HCT116 (cell line): ENCODE measurements around the gene ZNF438. TPM values are rescaled to one million over a fixed set of nuclear protein-coding genes. Genes with fewer than 3 reads are reported as not detected.

Experiments
- ATAC-seq: fragments of 200-7000 bp; cut with Tn5 transposase; 2 replicates; pipeline ENCODE4 v1.9.1; 2020; ENCODE audit warnings: mild to moderate bottlenecking, moderate library complexity
- BruUV-seq: library from RNA; stranded (reverse); fragments of 400-500 nt; replicated peaks from 2 replicates; lab custom pipeline; 2021; lab: Mats Ljungman, UMichigan
- CTCF ChIA-PET: fragments of 300-600 bp; sonication (Branson Sonifier 250); formaldehyde crosslinking; loops from one replicate; lab custom pipeline; 2021; ENCODE audit warnings: antibody characterized with exemption; lab: Charles Lee
- POLR2A ChIA-PET: fragments of 300-600, 350-600 bp; sonication (Branson Sonifier 250); formaldehyde crosslinking; loops from one replicate; lab custom pipeline; 2021; ENCODE audit warnings: antibody characterized with exemption; lab: Charles Lee
- RAD21 ChIA-PET, 2 experiments: fragments of 300-600 bp; sonication (Branson Sonifier 250); formaldehyde crosslinking; loops; one replicate each; lab custom pipeline; 2023; ENCODE audit warnings: low total read pairs in 2 of 2; ENCODE audit not compliant: uncharacterized antibody in 2 of 2, unreplicated experiment in 2 of 2, low non-redundant PET in 1 of 2; lab: Charles Lee
- DNase-seq: peaks from one replicate; pipeline ENCODE4 v3.0.0-alpha.2; 2010; ENCODE audit warnings: low read depth, low spot score
- H2AFZ ChIP-seq: fragments of 200-600 bp; shearing (Covaris generic), sonication (generic); 2 replicates; pipeline ENCODE4 v1.6.1; 2017; ENCODE audit warnings: low read depth, mixed run types, mixed read lengths, antibody characterized with exemption, low read length; ENCODE audit not compliant: poor library complexity, severe bottlenecking
- H3K27ac ChIP-seq: 2 replicates; pipeline ENCODE4 v1.5.1; 2012; ENCODE audit warnings: low read depth, low read length
- H3K27me3 ChIP-seq: fragments of 200-600 bp; sonication (generic); 2 replicates; pipeline ENCODE4 v1.6.1; 2016; ENCODE audit warnings: mixed run types, low read length, mixed read lengths; ENCODE audit not compliant: insufficient read depth
- H3K36me3 ChIP-seq, 2 experiments: fragments of 200-500 bp in 1 of 2; fragments of 200-600 bp in 1 of 2; sonication (Bioruptor generic) in 1 of 2; sonication (generic) in 1 of 2; 2 replicates each; pipeline versions ENCODE4 v1.5.1 to v1.6.1; 2014 to 2016; ENCODE audit warnings: low read length in 2 of 2, inconsistent platforms in 1 of 2, mixed read lengths in 1 of 2, mixed run types in 1 of 2; ENCODE audit not compliant: insufficient read depth in 2 of 2, control insufficient read depth in 1 of 2
- H3K4me1 ChIP-seq, 2 experiments: fragments of 200-600 bp in 1 of 2; sonication (generic) in 1 of 2; 2 replicates each; pipeline versions ENCODE4 v1.5.1 to v1.6.1; 2012 to 2017; ENCODE audit warnings: low read length in 2 of 2, inconsistent platforms in 1 of 2, mild to moderate bottlenecking in 1 of 2, mixed read lengths in 1 of 2, mixed run types in 1 of 2, moderate library complexity in 1 of 2; ENCODE audit not compliant: insufficient read depth in 2 of 2, control insufficient read depth in 1 of 2
- H3K4me2 ChIP-seq: fragments of 200-600 bp; sonication (generic); 2 replicates; pipeline ENCODE4 v1.6.1; 2017; ENCODE audit warnings: mixed run types, low read length, mixed read lengths
- H3K4me3 ChIP-seq, 2 experiments: fragments of 200-600 bp in 1 of 2; sonication (generic) in 1 of 2; replicated peaks in 1 of 2; 2 replicates each; pipeline ENCODE4 v1.5.1; 2011 to 2016; ENCODE audit warnings: low read length in 2 of 2, control low read depth in 1 of 2, low read depth in 1 of 2, mild to moderate bottlenecking in 1 of 2, mixed read lengths in 1 of 2, mixed run types in 1 of 2
- H3K79me2 ChIP-seq: fragments of 200-600 bp; sonication (generic); 2 replicates; pipeline ENCODE4 v1.6.1; 2017; ENCODE audit warnings: mild to moderate bottlenecking, mixed run types, low read length, moderate library complexity, mixed read lengths; ENCODE audit not compliant: insufficient read depth
- H3K9ac ChIP-seq: fragments of 200-600 bp; sonication (generic); 2 replicates; pipeline ENCODE4 v1.6.1; 2016; ENCODE audit warnings: low read length, mixed read lengths
- H3K9me2 ChIP-seq: fragments of 200-600 bp; sonication (generic), shearing (Covaris generic); 2 replicates; pipeline ENCODE4 v1.6.1; 2017; ENCODE audit warnings: mixed run types, mild to moderate bottlenecking, moderate library complexity; ENCODE audit not compliant: insufficient read depth
- H3K9me3 ChIP-seq, 2 experiments: fragments of 200-500 bp in 1 of 2; fragments of 200-600 bp in 1 of 2; sonication (Bioruptor generic) in 1 of 2; sonication (generic) in 1 of 2; 2 replicates each; pipeline ENCODE4 v1.6.1; 2014 to 2017; ENCODE audit warnings: low read length in 2 of 2, mixed read lengths in 2 of 2, inconsistent platforms in 1 of 2, low read depth in 1 of 2, mild to moderate bottlenecking in 1 of 2, mixed run types in 1 of 2, moderate library complexity in 1 of 2; ENCODE audit not compliant: control insufficient read depth in 1 of 2, insufficient read depth in 1 of 2
- H4K20me1 ChIP-seq: fragments of 200-600 bp; sonication (generic), shearing (Covaris generic); 2 replicates; pipeline ENCODE4 v1.6.1; 2017; ENCODE audit warnings: mixed run types, mild to moderate bottlenecking, moderate library complexity; ENCODE audit not compliant: insufficient read depth
- ATF3 ChIP-seq: IDR thresholded peaks from 2 replicates; pipeline ENCODE4 v1.6.1; 2012
- CBX3 ChIP-seq: IDR thresholded peaks from 2 replicates; pipeline ENCODE4 v1.6.1; 2012; ENCODE audit warnings: low read depth
- EGR1 ChIP-seq: IDR thresholded peaks from 2 replicates; pipeline ENCODE4 v1.6.1; 2012; ENCODE audit warnings: low read depth
- ELF1 ChIP-seq: IDR thresholded peaks from 2 replicates; pipeline ENCODE4 v1.6.1; 2012; ENCODE audit warnings: low read depth, borderline replicate concordance
- EZH2 ChIP-seq: fragments of 200-600 bp; sonication (generic); IDR thresholded peaks from 2 replicates; pipeline ENCODE4 v1.6.1; 2017; ENCODE audit warnings: antibody characterized with exemption, mixed run types
- EZH2phosphoT487 ChIP-seq: fragments of 200-600 bp; IDR thresholded peaks from 2 replicates; pipeline ENCODE4 v1.6.1; 2018; ENCODE audit warnings: antibody characterized with exemption, borderline replicate concordance
- FOSL1 ChIP-seq: IDR thresholded peaks from 2 replicates; pipeline ENCODE4 v1.6.1; 2012; ENCODE audit warnings: low read depth
- JUND ChIP-seq: IDR thresholded peaks from 2 replicates; pipeline ENCODE4 v1.6.1; 2012
- MAX ChIP-seq: IDR thresholded peaks from 2 replicates; pipeline ENCODE4 v1.6.1; 2012
- POLR2A ChIP-seq: IDR thresholded peaks from 2 replicates; pipeline ENCODE4 v1.7.0; 2011; ENCODE audit warnings: borderline replicate concordance; ENCODE audit not compliant: insufficient read depth, insufficient read length; ENCODE audit errors: extremely low read depth
- POLR2AphosphoS5 ChIP-seq: IDR thresholded peaks from 2 replicates; pipeline ENCODE4 v1.6.1; 2011; ENCODE audit warnings: mild to moderate bottlenecking, low read depth, low read length, moderate library complexity
- RAD21 ChIP-seq: IDR thresholded peaks from 2 replicates; pipeline ENCODE4 v1.6.1; 2012; ENCODE audit warnings: low read depth, mild to moderate bottlenecking
- REST ChIP-seq: IDR thresholded peaks from 2 replicates; pipeline ENCODE4 v1.6.1; 2012; ENCODE audit warnings: low read depth
- SP1 ChIP-seq: IDR thresholded peaks from 2 replicates; pipeline ENCODE4 v1.6.1; 2012; ENCODE audit warnings: low read depth
- SRF ChIP-seq: IDR thresholded peaks from 2 replicates; pipeline ENCODE4 v1.6.1; 2012; ENCODE audit warnings: low read depth
- TCF7L2 ChIP-seq: IDR thresholded peaks from 2 replicates; pipeline ENCODE4 v1.7.0; 2011; ENCODE audit warnings: borderline replicate concordance, inconsistent platforms; ENCODE audit not compliant: insufficient read depth, insufficient read length; ENCODE audit errors: extremely low read depth
- YY1 ChIP-seq: IDR thresholded peaks from 2 replicates; pipeline ENCODE4 v1.6.1; 2011; ENCODE audit warnings: low read length, low read depth, moderate library complexity, mild to moderate bottlenecking; ENCODE audit not compliant: insufficient replicate concordance; ENCODE audit errors: extremely low read depth
- ZNF274 ChIP-seq: fragments of 200-500 bp; sonication (Bioruptor generic); IDR thresholded peaks from 2 replicates; pipeline ENCODE4 v1.6.1; 2014; ENCODE audit warnings: mild to moderate bottlenecking, low read depth, low read length, inconsistent platforms
- intact Hi-C: fragments of 100-400 bp; cut with micrococcal nuclease; formaldehyde crosslinking; loops from 2 replicates; pipeline ENCODE4 v1.10.0; 2022
- total RNA-seq: library from RNA; stranded (reverse); gene quantifications from one replicate; pipeline ENCODE4 v1.2.1, GENCODE V29; 2021; ENCODE audit not compliant: unreplicated experiment

Gene ZNF438
- total RNA-seq, 1 experiment from 2014 or later: 3.3 TPM

GRCh38 chr10:31033147-31033546, 1.5 kb upstream of the ZNF438 start (continued):
- no peak for TF ChIP-seq ATF3
- TF ChIP-seq ELF1: no peak
- TF ChIP-seq POLR2AphosphoS5: no peak

- H3K36me3 ChIP-seq: no peaks in the 10 kb centered on the region
- no peaks in the 10 kb centered on the region for H3K9me3 ChIP-seq
- peak overlapping the region; percentile 72 for H3K9ac ChIP-seq
- peak overlapping the region; percentile 41 to 65 for H3K4me3 ChIP-seq
- no peaks in the 10 kb centered on the region for H4K20me1 ChIP-seq
- no peaks in the 10 kb centered on the region for H3K9me2 ChIP-seq
- peak; percentile 90 for ATAC-seq
- peak overlapping the region; percentile 79 for H3K27ac ChIP-seq
- H3K27me3 ChIP-seq: no peaks in the 10 kb centered on the region
- TSS peak; percentile 79 for BruUV-seq
- RAD21 ChIA-PET: interaction anchor here (0.7 to 0.9 kb wide), 2 partner anchors 160 to 280 kb away, joined by 3 read pairs; no protein-coding TSS in a partner anchor
- H3K4me2 ChIP-seq: peak overlapping the region; percentile 87
- POLR2A ChIA-PET: interaction anchor here (0.8 to 1.2 kb wide), 3 partner anchors 10 to 37 kb away, joined by 4 to 6 read pairs (median 5); no protein-coding TSS in a partner anchor
- peaks cover 8 to 41% of the 10 kb centered on the region in 2 experiments for H3K4me1 ChIP-seq
- H2AFZ ChIP-seq: peak overlapping the region; percentile 85
- no peak for TF ChIP-seq SRF
- no peak for TF ChIP-seq EZH2
- TF ChIP-seq MAX: peak; percentile 44; the same call in 1 of the 2 replicates
- TF ChIP-seq FOSL1: no peak
- no peak for TF ChIP-seq ATF3
- peak; percentile 54; the same call in 1 of the 2 replicates for TF ChIP-seq CBX3
- no peak for TF ChIP-seq EZH2phosphoT487
- no peak for TF ChIP-seq YY1
- TF ChIP-seq EGR1: peak; percentile 64
- peak; percentile 71 for TF ChIP-seq POLR2AphosphoS5
- no peak for TF ChIP-seq TCF7L2
- TF ChIP-seq ZNF274: no peak
- no peak for TF ChIP-seq JUND
- TF ChIP-seq POLR2A: peak; percentile 60
- no peak for TF ChIP-seq RAD21
- peak; percentile 26; the same call in 1 of the 2 replicates for TF ChIP-seq SP1
- TF ChIP-seq REST: no peak
- intact Hi-C loops: loop anchor here (1.0 to 5.0 kb wide), 2 partner anchors 287 to 730 kb away; partner anchors contain the start of gene ZEB1
- DNase-seq: peak; percentile 80
- H3K79me2 ChIP-seq: no peaks in the 10 kb centered on the region
- CTCF ChIA-PET: interaction anchor here (0.8 to 1.7 kb wide), 7 partner anchors 12 to 436 kb away, joined by 3 to 8 read pairs (median 3); no protein-coding TSS in a partner anchor
Observed at GRCh38 chr10:31032258-31033132, 830 bp upstream of the ZNF438 start.
